Nephron (organoid): ENCODE data around the gene TPRG1L.

ENCODE experiments used
- H3K27ac Mint-ChIP-seq, 3 experiments: 2 replicates each; pipeline ENCODE4 v1.8.0; 2020; ENCODE audit warnings: mixed read lengths in 3 of 3, mild to moderate bottlenecking in 2 of 3, moderate library complexity in 1 of 3
- H3K27me3 Mint-ChIP-seq: 2 replicates; pipeline ENCODE4 v1.8.0; 2021; ENCODE audit warnings: low read depth, mild to moderate bottlenecking, moderate library complexity, mixed read lengths
- H3K36me3 Mint-ChIP-seq: 2 replicates; pipeline ENCODE4 v1.8.0; 2020; ENCODE audit warnings: low read depth, mixed read lengths
- H3K4me1 Mint-ChIP-seq: 2 replicates; pipeline ENCODE4 v1.8.0; 2020; ENCODE audit warnings: mixed read lengths
- H3K4me3 Mint-ChIP-seq, 3 experiments: 2 replicates each; pipeline ENCODE4 v1.8.0; 2020; ENCODE audit warnings: mild to moderate bottlenecking in 3 of 3, mixed read lengths in 3 of 3, moderate library complexity in 2 of 3
- H3K9me3 Mint-ChIP-seq: 2 replicates; pipeline ENCODE4 v1.8.0; 2020; ENCODE audit warnings: mixed read lengths
- TF ChIP-seq, protein P1 (sequence below), 3 experiments: fragments of 200-600 bp; sonication (generic); IDR thresholded peaks; one replicate each; pipeline ENCODE4 v1.5.0; 2021; ENCODE audit warnings: antibody characterized with exemption in 3 of 3; ENCODE audit not compliant: unreplicated experiment in 3 of 3

The TPRG1L gene

GRCh38 chr1:3640121-3640837 is 15.5 kb downstream of the TPRG1L start:
- Mint-ChIP-seq H3K27me3 (no peaks in the 10 kb centered on the region), H3K36me3 (peaks cover 42% of the 10 kb centered on the region), H3K4me3 (no peak overlapping the region), H3K4me1 (peaks cover 9% of the 10 kb centered on the region), H3K9me3 (no peaks in the 10 kb centered on the region), H3K27ac (no peak overlapping the region)
- TF ChIP-seq, protein P1, sequence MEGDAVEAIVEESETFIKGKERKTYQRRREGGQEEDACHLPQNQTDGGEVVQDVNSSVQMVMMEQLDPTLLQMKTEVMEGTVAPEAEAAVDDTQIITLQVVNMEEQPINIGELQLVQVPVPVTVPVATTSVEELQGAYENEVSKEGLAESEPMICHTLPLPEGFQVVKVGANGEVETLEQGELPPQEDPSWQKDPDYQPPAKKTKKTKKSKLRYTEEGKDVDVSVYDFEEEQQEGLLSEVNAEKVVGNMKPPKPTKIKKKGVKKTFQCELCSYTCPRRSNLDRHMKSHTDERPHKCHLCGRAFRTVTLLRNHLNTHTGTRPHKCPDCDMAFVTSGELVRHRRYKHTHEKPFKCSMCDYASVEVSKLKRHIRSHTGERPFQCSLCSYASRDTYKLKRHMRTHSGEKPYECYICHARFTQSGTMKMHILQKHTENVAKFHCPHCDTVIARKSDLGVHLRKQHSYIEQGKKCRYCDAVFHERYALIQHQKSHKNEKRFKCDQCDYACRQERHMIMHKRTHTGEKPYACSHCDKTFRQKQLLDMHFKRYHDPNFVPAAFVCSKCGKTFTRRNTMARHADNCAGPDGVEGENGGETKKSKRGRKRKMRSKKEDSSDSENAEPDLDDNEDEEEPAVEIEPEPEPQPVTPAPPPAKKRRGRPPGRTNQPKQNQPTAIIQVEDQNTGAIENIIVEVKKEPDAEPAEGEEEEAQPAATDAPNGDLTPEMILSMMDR (IDR thresholded peaks at IDR 0.05; ENCODE audit: unreplicated experiment in 3 of 3): no peak

DNA sequence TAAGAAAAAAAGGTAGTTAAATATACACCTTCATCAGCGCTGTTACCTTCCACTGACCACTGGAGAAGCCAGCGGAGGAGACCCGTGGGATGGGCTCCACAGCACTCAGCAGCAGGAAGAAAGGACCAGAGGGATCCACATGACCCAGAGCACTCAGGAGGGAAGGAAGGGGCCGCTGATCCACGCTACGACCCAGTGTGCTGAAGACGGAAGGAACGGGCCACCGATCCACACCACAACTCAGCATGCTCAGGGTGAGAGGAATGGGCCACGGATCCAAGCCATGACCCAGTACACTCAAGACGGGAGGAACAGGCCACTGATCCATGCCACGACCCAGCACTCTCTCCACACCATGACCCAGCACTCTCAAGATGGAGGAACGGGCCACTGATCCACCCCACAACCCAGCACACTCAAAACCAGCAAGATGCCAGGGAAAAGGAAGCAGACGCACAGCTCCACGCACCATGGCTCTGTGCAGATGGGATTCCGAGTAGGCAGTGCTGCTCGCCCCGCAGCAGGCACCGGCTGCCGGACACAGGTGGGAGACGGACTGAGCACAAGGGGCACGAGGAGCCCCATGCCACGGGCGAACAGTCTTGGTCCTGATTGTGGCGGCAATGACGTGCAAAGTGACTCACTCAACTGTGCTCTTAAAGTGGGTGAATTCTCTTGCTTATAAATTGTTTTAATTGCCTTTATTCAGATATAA is 16.4 kb downstream of the TPRG1L start:
- Mint-ChIP-seq H3K27me3 (no peaks in the 10 kb centered on the region), H3K4me1 (peaks cover 9% of the 10 kb centered on the region), H3K27ac (no peak overlapping the region), H3K9me3 (no peaks in the 10 kb centered on the region), H3K36me3 (peaks cover 43% of the 10 kb centered on the region), H3K4me3 (no peak overlapping the region)
- TF ChIP-seq, protein P1 (IDR thresholded peaks at IDR 0.05; ENCODE audit: unreplicated experiment in 3 of 3): no peak

GRCh38 chr1:3641816-3642215 is 17.0 kb downstream of the TPRG1L start:
- Mint-ChIP-seq H3K9me3 (no peaks in the 10 kb centered on the region), H3K4me3 (no peak overlapping the region), H3K27ac (no peak overlapping the region), H3K36me3 (peaks cover 41% of the 10 kb centered on the region), H3K27me3 (peaks cover 3% of the 10 kb centered on the region), H3K4me1 (peaks cover 9% of the 10 kb centered on the region)
- TF ChIP-seq, protein P1 (IDR thresholded peaks at IDR 0.05; ENCODE audit: unreplicated experiment in 3 of 3): no peak

GRCh38 chr1:3642919-3643675 is 18.3 kb downstream of the TPRG1L start:
- TF ChIP-seq, protein P1 (IDR thresholded peaks at IDR 0.05; ENCODE audit: unreplicated experiment in 3 of 3): no peak
- H3K36me3 Mint-ChIP-seq: peaks cover 33% of the 10 kb centered on the region

GRCh38 chr1:3644273-3644672 is 19.5 kb downstream of the TPRG1L start:
- H3K27ac Mint-ChIP-seq: no peak overlapping the region
- no peaks in the 10 kb centered on the region for H3K9me3 Mint-ChIP-seq
- TF ChIP-seq, protein P1 (IDR thresholded peaks at IDR 0.05; ENCODE audit: unreplicated experiment in 3 of 3): no peak
- H3K4me3 Mint-ChIP-seq: no peak overlapping the region
- peaks cover 9% of the 10 kb centered on the region for H3K4me1 Mint-ChIP-seq
- H3K27me3 Mint-ChIP-seq: peaks cover 3% of the 10 kb centered on the region
- H3K36me3 Mint-ChIP-seq: peaks cover 25% of the 10 kb centered on the region

More at GRCh38 chr1:3642919-3643675, 18.3 kb downstream of the TPRG1L start:
- Mint-ChIP-seq H3K27me3 (peaks cover 3% of the 10 kb centered on the region), H3K27ac (no peak overlapping the region), H3K4me3 (no peak overlapping the region), H3K9me3 (no peaks in the 10 kb centered on the region), H3K4me1 (peaks cover 10% of the 10 kb centered on the region)
